ENCODE results near the gene CYCS. TPM values are rescaled to one million over a fixed set of nuclear protein-coding genes. Genes with fewer than 3 reads are reported as not detected.

CYCS gene
- total and polyA plus RNA-seq, 7 donors: 241 to 646 (median 331) TPM

- Histone ChIP-seq H3K27me3 (ENCODE audit: insufficient read depth in 3 of 3, low read length in 2 of 3) (no peaks in the 10 kb centered on the region), H3K27ac (no peak overlapping the region), H3K9me3 (no peaks in the 10 kb centered on the region), H3K4me3 (no peak overlapping the region), H3K36me3 (ENCODE audit: insufficient read depth in 1 of 2, low read depth in 1 of 2) (no peaks in the 10 kb centered on the region), H3K4me1 (no peaks in the 10 kb centered on the region)
- intact Hi-C loops (cut with DNase I): no loop called here
- TF ChIP-seq CTCF (IDR thresholded peaks at IDR 0.05): no peak
- DNase-seq (no peak), ATAC-seq (no peak)
- WGBS, 3 donors: 76 to 82% (median 78%) methylated on average over 8 of the region's 8 CpGs
Measured at GRCh38 chr7:25075459-25075858, 49.6 kb downstream of the CYCS start.

- no peak for ATAC-seq
- 37 to 45% (median 42%) methylated on average over 2 of the region's 2 CpGs for WGBS, 3 donors
Measured at GRCh38 chr7:25073451-25073850, 51.6 kb downstream of the CYCS start.

More at GRCh38 chr7:25073451-25073850, 51.6 kb downstream of the CYCS start:
- no peaks in the 10 kb centered on the region for H3K4me1 ChIP-seq
- intact Hi-C loops (cut with DNase I): no loop called here
- H3K36me3 ChIP-seq (ENCODE audit: insufficient read depth in 1 of 2, low read depth in 1 of 2): no peaks in the 10 kb centered on the region
- H3K4me3 ChIP-seq: no peak overlapping the region
- no peak overlapping the region for H3K27ac ChIP-seq
- no peak for TF ChIP-seq CTCF (IDR thresholded peaks at IDR 0.05)
- no peaks in the 10 kb centered on the region for H3K27me3 ChIP-seq (ENCODE audit: insufficient read depth in 3 of 3, low read length in 2 of 3)
- H3K9me3 ChIP-seq: no peaks in the 10 kb centered on the region
- no peak for DNase-seq

Other genes with a start within 250 kb of the CYCS start
- gene OSBPL3, start 145.1 kb downstream of the CYCS start, total RNA-seq: 1 to 10 TPM; 1.9 to 8.7 (median 3.8) TPM
- 1 to 10 TPM; 4.2 to 6.2 (median 5.3) TPM for gene OSBPL3, start 145.1 kb downstream of the CYCS start, polyA plus RNA-seq
- gene NPVF, start 103.2 kb upstream of the CYCS start, total RNA-seq: not detected
- not detected for gene NPVF, start 103.2 kb upstream of the CYCS start, polyA plus RNA-seq